GM19023 (cell line): ENCODE measurements around the gene OPCML.

ENCODE experiments used
- ATAC-seq: cut with Tn5 transposase; IDR thresholded peaks from one replicate; pipeline ENCODE4 v1.9.1; 2021; ENCODE audit warnings: mild to moderate bottlenecking, moderate library complexity; ENCODE audit not compliant: unreplicated experiment

Gene OPCML

DNA sequence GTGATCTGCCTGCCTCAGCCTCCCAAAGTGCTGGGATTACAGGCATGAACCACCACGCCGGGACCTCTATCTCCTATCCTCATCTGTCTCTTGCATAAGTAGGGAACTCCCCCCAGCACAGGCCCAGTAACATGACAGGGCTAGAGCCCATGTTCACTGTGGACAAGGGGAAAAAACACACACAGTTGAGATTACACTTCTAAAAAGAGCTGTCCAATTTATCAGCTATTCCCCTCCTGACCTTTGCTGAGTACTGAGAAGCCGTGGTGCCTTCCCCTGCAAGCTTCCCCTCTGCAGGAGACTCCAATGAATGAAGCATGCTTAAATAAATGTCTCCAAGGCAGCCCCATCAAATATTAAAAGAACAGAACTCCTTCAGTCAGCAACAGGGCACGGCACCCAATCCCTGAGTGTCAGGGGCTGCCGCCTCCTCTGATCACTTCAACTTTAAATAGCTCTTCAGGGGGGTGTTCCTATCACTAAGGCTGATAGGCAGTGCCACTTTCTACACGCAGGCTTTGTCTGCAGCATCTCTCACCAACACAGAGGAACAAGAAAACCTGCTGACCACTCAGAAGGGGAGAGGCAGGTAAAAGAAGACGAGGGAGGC lies 385.5 kb downstream of the OPCML start:
- ATAC-seq: no peak

DNA sequence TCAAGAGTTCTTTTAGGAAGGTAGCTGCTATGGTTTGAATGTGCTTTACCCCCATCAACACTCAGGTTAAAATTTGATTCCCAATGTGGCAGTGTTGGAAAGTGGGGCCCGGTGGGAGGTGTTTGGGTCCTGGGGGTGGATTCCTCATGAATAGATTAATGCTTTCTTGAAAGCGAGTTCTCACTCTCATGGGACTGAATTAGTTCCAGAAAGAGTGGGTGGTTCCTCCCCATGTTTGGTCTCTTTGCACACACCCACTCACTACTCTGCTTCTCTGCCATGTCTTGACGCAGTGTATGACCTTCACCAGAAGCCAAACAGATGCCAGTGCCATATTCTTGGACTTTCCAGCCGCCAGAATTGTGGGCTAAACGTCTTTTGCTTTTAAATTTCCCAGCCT lies 394.4 kb downstream of the OPCML start:
- no peak for ATAC-seq

DNA sequence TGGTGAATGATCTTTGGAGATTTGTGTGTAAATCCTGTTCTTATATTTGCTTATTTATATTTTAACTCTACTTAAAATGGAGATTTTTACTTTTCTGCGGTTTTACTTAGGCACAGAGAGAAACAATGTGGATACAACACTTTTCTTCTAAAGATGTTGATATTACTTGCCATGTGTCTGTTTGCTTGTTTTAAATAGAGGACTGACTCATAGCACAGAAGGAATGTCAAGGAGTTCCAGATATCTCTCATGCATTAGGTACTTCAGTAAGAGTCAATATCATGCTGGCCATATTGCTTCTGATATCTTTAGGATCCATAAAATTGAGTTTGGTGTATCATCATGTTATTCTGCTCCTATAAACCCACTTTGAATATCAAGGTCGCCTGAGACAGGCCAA lies 395.0 kb downstream of the OPCML start:
- no peak for ATAC-seq

DNA sequence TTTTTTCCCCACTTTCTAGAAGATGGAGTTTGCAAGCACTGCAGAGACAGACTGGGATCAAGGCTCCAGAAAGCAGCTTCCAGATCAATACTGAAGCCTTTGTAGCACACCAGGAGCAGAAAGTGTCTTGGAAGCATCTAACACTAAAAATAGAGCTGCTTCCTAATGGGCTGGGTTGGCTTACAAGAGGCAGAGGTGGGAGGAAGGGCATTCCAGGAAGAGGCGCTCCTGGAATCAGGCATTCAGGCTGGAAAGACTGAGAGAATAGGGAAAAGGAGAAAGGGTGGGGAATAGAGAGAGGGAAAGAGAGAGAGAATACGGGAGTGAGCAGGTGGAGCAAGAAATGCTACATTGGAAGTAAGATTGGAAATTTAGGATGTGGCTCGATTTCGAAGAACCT lies 395.9 kb downstream of the OPCML start:
- no peak for ATAC-seq

DNA sequence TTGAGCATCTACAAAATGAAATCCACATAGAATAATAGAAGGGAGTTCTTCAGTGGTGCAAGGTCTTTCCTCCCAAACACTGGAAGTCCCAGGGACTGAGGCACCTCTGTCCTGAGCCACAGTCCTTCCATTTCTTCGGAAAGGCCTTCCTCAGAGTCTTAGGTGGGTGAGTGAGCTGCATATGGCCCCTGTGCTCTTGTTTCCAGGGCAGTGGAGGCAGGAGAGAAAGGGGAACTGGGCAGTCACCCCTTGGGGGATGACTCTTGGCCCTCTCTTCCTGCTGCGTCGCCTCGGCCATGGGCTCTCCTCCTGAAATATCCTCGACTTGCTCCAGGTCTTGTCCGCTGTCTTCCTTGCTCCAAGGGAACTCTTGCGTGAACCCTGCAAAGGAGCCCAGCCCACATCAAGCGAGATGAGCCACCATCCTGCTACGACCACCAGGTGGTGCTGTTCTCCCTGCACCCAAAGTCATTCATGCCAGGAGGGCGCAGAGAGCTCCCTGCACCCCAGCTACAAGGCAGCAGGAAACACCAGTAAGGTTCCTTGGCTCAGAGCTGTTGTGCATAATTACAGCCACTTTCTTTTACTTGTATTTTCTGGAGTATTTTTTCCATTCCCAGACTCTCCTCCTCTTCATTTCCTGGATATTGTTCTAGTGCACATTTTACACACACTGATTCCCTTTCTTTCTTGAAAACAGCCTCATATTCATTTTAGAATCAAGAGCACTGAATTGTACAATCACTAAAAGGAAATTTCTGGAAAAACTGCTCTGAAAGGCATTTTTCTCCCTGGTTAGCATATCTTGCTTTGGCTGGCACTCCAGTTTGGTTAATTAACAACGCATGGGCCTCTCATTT lies 397.8 kb downstream of the OPCML start:
- ATAC-seq: peak; percentile 96

DNA sequence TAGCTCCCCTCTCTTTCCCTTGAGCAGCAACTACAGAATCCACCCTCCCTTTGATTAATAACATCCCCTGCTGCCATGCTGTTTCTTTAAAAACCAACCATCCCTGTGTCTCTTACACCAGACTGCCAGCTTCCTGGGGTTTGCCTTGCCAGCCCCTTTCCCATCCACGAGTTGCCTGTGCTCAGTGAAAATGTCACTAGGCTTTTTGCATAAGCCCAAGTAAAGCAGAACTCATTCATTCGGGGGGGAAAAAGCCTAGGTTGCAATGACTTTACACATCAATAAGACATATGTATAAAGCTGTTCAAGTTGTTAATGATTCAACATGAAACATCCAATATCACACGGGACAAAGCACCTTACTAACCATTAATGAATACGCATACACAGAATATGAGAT lies 398.7 kb downstream of the OPCML start:
- ATAC-seq: no peak

DNA sequence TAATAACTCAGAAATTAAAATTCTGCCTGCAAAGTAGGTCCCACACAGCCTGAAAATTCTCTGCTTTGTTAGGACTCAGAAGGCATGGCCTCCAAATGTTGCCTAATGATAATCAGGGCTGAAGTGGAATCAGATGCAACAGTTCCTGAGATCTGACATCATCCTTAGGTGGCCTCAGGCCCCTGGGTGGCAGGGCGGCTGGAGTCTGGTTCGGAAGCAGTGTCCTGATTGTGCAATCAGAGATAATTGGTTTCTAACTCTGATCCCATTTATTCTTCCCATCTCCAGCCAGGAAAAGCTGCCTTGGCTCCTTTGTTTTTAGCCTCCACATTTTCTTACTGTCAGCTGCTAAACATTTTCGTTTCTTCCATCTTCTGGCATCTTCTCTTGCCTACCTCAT lies 399.3 kb downstream of the OPCML start:
- ATAC-seq: no peak

DNA sequence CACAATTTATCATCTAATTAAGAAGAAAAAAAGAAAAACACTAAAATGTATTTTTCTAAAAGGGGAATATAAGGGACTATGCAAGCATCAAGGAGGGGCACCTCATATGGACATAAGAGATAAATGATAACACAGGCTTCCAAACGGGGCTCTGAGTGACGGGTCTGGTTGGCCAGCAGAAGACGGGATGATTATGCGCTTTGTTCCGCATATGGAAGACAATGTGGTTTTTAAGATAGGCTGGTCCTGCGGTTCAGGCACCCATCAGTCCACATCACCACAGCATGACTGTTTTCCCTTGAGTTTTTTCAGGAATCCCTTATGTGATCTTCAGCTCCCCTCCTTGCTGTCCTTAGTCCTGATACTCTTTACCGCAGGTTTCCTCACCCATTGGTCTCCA lies 404.6 kb downstream of the OPCML start:
- ATAC-seq: no peak

DNA sequence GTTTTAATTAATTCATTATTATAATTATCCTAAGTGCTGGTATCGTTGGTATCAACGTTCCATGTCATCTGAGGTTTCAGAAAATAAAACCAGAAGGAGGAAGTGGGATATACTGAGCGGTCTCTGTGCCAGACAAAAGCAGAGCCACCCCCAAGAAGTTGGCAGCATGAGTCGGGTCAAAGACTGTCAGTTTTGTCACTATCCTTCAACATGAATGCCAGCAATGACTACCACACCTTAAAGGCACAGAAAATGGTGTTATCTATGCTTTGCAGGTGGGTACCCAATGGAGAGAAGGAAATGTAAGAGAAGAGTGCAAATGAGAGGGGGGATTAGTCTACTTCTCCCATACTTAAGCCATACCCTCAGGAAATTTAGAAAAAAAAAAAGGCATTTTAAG lies 408.5 kb downstream of the OPCML start:
- ATAC-seq: no peak

DNA sequence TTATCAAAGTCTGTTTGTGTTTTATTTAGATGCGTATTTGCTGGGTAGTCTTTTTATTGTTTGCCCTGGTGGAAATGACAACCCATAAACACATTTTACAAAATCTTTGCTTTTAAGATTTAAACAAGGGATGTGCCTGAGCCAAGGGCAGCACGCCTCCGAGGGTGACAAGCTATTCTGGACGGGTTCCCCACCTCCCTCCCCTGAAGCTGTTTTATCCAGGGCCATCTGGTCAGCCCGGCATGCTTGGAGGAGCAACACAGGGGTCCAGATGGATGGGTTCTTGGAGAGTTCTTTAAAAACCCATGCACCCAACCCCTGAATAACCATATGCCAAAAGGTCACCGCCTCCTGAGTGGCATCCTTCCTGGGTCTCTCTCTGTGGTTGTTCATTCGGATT lies 408.9 kb downstream of the OPCML start:
- no peak for ATAC-seq

DNA sequence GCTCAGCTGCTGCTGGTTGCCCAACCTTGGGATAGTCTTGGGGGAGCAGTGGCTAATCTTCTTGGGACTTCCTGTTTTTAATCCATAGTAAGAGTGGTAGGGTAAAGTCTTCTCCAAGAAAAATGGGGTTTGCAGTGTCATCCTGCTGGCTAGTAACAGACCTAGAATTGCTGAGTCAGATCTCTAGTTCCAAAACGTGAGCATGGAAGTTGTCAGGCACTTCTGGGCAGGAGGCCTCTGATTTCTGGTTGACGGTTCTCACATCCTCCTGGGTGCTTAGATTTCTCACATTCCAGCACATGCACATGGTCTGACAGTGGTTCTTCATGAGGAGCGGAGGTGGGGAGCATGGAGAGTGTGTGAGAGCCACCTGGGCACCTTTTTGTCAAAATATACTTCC lies 410.0 kb downstream of the OPCML start:
- ATAC-seq: no peak

DNA sequence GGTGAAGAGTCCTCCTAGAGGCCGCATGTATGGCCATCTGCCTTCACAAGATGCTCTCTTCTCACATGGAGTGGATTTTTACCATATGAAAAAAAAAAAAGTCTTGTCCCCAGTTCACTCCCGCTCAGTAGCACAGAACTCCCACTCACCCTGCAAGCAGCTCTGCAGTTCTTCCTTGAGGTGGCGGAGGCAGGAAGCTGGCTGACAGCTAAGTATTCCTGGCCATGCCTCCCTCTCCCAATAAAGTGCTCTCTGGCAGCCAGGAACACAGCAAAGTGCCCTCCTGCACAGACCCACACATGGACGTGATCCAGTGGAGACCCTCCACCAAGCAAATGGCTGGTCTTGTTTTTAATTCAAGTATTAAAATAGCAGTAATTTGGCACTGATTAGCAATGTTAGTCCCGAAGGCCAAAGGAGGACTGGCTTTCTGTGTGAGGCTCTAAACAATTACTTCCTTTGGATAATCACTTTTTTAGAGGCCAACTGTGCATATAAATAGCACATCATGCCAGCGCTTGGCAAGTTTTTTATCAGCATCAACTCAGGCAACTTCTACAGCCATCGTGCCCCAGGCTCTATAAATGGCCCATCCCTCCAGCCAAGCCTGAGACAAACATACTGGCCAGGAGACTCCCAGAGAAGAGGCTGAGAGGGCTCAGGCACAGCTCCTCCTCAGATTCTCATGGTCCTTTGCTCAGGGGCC lies 413.6 kb downstream of the OPCML start:
- ATAC-seq: no peak

DNA sequence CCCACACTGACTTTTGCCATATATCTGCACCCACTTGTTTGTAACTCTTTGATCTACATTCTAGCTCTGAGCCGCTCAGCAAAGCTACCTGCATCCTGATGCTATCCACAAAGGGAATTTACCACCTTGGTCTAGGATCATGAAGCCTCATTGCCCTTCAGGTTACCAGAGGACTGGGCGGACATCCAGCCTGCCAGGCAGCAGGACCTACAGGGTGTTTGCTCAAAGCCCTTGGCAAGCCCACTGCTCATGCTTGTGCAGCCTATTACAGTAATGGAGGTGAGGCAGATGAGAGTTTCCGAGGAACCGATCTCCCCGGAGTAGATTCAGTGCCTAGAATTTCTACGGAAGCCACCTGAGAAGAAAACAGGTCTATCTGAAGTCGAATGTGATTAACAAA lies 417.2 kb downstream of the OPCML start:
- ATAC-seq: no peak

DNA sequence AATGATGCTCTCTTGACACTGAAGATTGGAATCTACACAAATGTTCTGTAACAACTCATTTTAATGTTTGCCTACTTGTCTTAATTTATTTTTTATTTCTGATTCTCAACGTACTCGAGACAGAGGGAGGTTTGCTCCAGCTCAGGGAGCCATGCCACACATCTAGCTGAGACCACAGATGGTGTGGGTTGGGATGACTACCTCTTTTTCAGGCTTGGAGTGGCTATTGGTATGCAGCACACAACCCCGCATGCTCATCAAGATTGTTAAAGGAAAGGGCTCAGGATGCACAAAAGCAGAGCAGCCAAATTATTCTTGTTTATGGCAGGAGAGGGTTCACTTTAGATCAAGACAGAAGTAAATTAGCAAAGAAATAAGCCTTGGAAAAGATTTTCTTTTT lies 424.5 kb downstream of the OPCML start:
- ATAC-seq: no peak

DNA sequence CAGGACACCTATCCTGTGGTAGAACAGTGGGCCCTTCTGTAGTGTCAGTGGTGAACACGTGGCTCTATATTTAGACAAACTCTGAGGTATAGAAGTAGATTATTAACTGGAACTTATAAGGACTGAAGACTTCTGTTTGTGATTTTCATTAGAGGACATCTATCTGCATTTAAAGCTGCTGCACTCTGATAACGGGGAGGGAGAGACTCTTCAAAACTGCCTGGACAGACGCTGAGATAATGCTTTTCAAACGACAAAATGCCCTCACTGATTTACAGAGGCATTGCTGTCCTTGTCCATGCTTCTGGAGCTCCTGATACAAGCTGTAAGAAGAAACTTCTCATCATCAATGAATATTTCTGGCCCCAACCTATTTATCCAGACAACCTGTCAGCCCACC lies 425.2 kb downstream of the OPCML start:
- ATAC-seq: no peak

DNA sequence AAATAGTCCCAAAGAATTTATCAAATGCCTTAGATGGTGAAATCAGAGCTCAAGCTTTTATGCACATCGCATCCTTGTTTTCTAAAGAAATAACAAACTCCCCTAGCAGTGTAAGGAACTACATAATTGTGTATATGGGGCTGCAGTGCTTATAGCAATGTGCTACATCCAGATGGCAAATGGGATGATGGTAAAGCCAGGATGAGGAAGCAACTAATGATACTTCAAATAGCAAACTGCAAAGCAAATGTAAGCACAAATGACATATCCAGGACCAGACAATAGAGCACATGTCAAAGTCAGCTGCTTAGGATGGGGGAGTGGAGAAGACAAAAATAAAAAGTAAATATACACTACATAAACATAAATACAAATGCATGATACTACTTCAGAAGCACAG lies 425.9 kb downstream of the OPCML start:
- ATAC-seq: no peak

DNA sequence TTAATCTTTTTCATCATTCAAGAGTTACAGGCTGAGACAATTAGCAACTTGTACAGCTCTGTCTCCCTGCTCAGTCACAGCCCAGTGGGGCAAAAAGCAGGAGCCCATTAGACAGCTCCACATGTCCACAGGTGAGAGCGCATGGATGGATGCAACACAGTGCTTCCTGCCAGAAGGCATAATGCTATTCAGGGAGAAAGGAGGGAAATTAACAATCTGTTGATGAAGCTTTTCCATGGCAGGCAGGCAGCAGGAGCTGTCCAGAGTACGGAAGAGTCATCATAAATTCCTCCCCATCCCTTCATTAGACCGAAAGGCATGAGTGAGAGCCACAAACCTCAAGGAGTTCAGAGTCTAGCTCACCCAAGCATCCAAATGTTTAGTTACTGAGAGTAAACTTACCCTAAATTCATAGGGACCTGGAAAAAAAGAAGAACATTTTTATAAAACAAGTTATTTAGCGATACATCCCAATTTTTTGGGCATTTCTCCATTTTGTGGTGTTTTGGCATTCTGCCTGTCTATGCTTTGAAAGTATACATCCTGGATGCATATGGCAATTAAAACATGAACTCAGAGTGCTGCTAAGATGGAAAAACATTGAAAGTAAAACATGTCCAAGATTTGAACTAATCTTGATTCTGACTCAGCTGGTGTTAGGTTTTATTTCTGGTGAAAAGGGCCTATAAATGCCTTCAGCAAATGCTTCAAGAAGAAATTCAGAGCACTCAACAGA lies 428.1 kb downstream of the OPCML start:
- no peak for ATAC-seq

DNA sequence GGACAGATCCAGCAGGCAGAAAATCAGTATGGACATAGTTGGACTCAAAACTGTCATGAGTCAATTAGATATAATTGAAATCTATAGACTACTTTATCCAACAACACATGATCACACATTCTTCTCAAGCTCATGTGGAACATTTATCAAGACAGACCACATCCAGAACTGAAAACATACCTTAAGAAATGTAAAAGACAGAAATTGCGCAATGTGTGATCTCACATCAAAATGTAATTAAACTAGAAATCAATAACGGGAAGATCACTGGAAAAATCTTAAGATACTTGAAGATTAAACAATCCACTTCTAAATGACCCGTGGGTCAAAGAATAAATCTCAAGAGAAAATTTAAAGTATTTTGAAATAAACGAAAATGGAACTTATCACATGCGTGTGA lies 435.3 kb downstream of the OPCML start:
- no peak for ATAC-seq

DNA sequence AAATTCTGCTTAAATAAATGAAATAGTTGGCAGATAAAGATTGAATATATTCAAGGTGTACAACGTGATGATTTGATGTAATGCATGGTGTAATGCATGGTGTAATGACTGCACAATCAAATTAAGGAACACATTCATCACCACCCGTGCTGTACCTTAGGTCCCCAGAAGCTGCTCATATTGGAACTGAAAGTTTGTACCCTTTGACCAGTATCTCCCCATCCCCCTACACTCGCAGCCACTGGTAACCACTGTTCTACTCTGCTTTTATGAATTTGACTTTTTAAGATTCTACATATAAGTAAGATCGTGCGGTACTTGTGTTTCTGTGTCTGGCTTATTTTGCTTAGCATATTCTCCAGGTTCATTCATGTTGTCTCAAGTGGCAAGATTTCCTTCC lies 445.8 kb downstream of the OPCML start:
- no peak for ATAC-seq

DNA sequence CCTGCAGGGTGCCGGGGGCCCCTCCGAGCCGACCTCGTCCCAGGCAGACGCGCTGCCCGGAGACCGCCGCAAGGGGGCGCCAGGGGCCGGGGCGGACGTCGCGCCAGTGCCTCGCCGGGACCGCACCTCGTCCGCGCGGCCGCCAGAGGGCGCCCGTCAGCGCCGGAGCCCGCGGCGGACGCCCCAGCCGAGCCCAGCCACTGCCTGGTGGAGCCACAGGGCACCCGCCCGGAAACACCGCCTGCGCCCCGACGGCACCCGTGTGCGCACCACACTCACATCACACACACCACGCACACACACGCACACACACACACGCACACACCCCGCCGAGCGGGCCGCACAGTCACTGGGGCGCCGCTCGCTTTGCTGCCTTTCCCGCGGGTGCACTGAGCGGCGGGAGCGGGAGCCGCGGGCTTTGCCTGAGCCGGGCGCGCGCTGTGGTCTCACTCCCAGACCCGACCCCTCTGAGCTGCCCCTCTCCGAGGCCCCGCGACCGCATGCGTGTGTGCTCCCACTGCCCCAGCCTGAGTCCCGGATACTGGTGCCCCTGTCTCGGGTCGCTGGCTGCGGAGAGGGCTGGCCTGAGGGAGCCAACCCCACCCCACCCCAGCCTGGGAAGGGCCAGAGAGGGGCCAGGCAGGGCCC lies 449.3 kb downstream of the OPCML start:
- peak; percentile 94 for ATAC-seq

DNA sequence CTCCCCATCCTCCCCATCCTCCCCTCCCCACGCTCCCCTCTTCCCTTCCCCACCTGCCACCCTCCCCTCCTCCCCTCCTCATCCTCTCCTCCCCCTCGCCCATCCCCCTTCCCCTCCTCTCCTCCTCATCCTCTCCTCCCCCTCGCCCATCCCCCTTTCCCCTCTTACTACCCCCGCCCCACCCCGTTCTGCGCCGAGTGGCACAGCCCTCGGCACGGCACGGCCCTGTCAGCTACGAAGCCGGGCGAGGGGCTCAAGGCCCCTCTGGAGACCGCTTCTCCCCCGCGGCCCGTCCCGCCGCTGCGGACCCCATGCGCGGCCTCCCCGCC lies 449.9 kb downstream of the OPCML start:
- no peak for ATAC-seq
